Brain microvascular endothelial cell (primary cell): ENCODE measurements around the gene UXS1.
A peak's percentile ranks its signal among the peaks of the same experiment; 100 is the strongest.

Source experiments
- DNase-seq: peaks from one replicate; pipeline ENCODE4 v3.0.0-alpha.2; 2020
- H3K27ac ChIP-seq: fragments of 250-450 bp; sonication (Bioruptor Pico); 2 replicates; pipeline ENCODE4 v1.5.1; 2020; ENCODE audit warnings: mild to moderate bottlenecking, moderate library complexity
- H3K27me3 ChIP-seq: fragments of 250-450 bp; sonication (Bioruptor Pico); replicated peaks from 2 replicates; pipeline ENCODE4 v1.5.1; 2020; ENCODE audit warnings: mild to moderate bottlenecking
- H3K36me3 ChIP-seq: fragments of 250-450 bp; sonication (Bioruptor Pico); replicated peaks from 2 replicates; pipeline ENCODE4 v1.5.1; 2020; ENCODE audit warnings: mild to moderate bottlenecking
- H3K4me3 ChIP-seq: 2 replicates; pipeline ENCODE4 v1.5.1; 2011; ENCODE audit warnings: low read depth, mild to moderate bottlenecking, control low read depth, low read length, moderate library complexity
- CTCF ChIP-seq: IDR thresholded peaks from 2 replicates; pipeline ENCODE4 v1.5.1; 2011; ENCODE audit warnings: low read depth, mild to moderate bottlenecking, moderate library complexity, low read length, control low read depth, inconsistent platforms; ENCODE audit errors: missing control alignments
- in situ Hi-C: cut with HindIII; loops from 2 replicates; pipeline ENCODE4 v1.10.0; 2017; ENCODE audit warnings: low sequenced_read_pairs, low pct_ligation_motif_present

Gene UXS1

GRCh38 chr2:106070181-106070580 lies 123.9 kb downstream of the UXS1 start:
- no peak overlapping the region for H3K27ac ChIP-seq
- no peak for DNase-seq
- H3K36me3 ChIP-seq = no peaks in the 10 kb centered on the region
- H3K27me3 ChIP-seq = peaks cover 12% of the 10 kb centered on the region
- no peak for TF ChIP-seq CTCF
- in situ Hi-C loops = no loop called here
- H3K4me3 ChIP-seq = no peak overlapping the region

- peaks cover 18% of the 10 kb centered on the region for H3K27me3 ChIP-seq
- no peak overlapping the region for H3K27ac ChIP-seq
- H3K4me3 ChIP-seq = no peak overlapping the region
- in situ Hi-C loops = no loop called here
- DNase-seq = no peak
- no peaks in the 10 kb centered on the region for H3K36me3 ChIP-seq
- no peak for TF ChIP-seq CTCF
Measured at GRCh38 chr2:106068451-106068850, 125.7 kb downstream of the UXS1 start.

GRCh38 chr2:106065983-106066820 lies 127.9 kb downstream of the UXS1 start:
- in situ Hi-C loops = no loop called here
- Histone ChIP-seq H3K27me3 (peaks cover 18% of the 10 kb centered on the region), H3K36me3 (no peaks in the 10 kb centered on the region), H3K27ac (no peak overlapping the region), H3K4me3 (no peak overlapping the region)
- no peak for DNase-seq
- TF ChIP-seq CTCF = no peak

- Histone ChIP-seq H3K27ac (no peak overlapping the region), H3K36me3 (no peaks in the 10 kb centered on the region), H3K4me3 (peak overlapping the region; percentile 20), H3K27me3 (peaks cover 18% of the 10 kb centered on the region)
- no peak for DNase-seq
- in situ Hi-C loops = no loop called here
- no peak for TF ChIP-seq CTCF
Measured at GRCh38 chr2:106065268-106065982, 128.7 kb downstream of the UXS1 start.

- in situ Hi-C loops = no loop called here
- Histone ChIP-seq H3K27ac (no peak overlapping the region), H3K4me3 (no peak overlapping the region), H3K36me3 (no peaks in the 10 kb centered on the region), H3K27me3 (peaks cover 18% of the 10 kb centered on the region)
- no peak for TF ChIP-seq CTCF
- DNase-seq = no peak
Measured at GRCh38 chr2:106063181-106063580, 130.9 kb downstream of the UXS1 start.

GRCh38 chr2:106062627-106063026 lies 131.5 kb downstream of the UXS1 start:
- no peak for DNase-seq
- Histone ChIP-seq H3K27me3 (peaks cover 18% of the 10 kb centered on the region), H3K27ac (no peak overlapping the region), H3K4me3 (no peak overlapping the region), H3K36me3 (no peaks in the 10 kb centered on the region)
- no peak for TF ChIP-seq CTCF
- in situ Hi-C loops = no loop called here
